HG03342 (cell line): ENCODE data around the gene AAR2.

Experiments used
- ATAC-seq: cut with Tn5 transposase; IDR thresholded peaks from one replicate; pipeline ENCODE4 v1.9.1; 2021; ENCODE audit warnings: mild to moderate bottlenecking, moderate library complexity; ENCODE audit not compliant: unreplicated experiment

Gene AAR2

GRCh38 chr20:36218380-36219064, 17.8 kb upstream of the AAR2 start:
- ATAC-seq: no peak

DNA sequence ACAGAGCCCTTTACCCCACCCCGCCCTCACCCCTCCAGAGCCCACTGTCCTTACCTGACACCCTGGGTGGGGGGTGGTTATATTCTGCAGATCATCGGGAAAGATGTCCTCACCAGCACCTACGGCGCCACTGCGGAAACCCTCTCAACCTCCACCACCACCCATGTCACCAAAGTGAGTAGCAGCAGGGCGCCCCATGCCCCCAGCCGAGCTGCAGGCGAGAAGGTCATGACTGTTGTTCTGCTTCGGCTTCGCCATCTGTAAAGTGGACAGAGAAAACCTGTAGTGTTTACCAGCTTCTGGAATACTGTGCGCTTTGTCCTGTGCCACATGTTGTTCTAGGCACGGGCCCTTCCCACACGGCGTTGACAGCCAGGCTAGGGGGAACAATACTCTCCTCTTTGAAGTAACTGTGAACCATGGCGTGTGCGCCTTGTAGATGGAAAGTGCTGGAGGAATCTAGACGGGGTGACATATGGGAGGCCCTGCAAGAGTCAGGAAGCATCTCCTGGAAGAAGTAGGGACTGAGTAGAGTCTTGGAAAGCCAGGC, 16.5 kb upstream of the AAR2 start:
- ATAC-seq: no peak

DNA sequence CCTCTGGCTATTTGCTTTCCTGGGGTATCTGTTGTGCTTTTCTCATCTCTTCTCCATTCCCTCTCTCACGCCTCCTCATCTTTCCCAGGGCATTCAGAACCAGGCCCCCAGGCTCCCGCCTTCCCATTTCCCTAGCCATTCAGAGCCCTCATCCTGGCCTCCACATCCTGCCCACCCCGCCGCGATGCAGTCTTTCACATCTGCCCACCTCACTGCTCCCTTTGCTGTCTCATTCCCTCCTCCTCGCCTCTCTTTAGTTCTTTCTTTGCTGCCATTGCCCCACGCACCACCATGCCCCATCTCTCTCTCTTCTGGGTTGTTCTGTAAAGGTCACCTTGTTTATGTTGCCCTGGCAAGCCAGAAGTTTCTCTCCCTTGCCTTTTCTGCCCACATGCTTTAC, 10.6 kb upstream of the AAR2 start:
- ATAC-seq: no peak

GRCh38 chr20:36228770-36229169, 7.5 kb upstream of the AAR2 start:
- no peak for ATAC-seq

GRCh38 chr20:36230019-36230418, 6.3 kb upstream of the AAR2 start:
- no peak for ATAC-seq

DNA sequence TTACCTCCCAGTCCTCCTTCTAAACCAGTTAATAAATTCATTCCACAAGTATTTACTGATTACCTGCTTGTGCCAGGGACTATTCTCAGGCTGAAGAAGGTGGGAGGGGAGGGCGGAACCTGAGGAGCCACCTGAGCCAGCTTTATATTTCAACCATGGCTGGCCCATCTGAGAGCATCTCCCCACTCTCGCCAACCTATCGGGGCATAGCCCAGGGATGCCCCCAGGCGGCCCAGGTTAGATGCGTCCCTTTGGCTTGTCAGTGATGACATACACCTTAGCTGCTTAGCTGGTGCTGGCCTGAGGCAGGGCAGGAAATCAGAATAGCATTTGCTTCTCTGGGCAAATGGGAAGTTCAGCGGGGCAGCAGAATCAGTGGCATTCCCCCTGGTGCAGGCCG, 4.9 kb upstream of the AAR2 start:
- ATAC-seq: no peak

- ATAC-seq: no peak
Measured at GRCh38 chr20:36234771-36235320, 1.4 kb upstream of the AAR2 start.

GRCh38 chr20:36236786-36237121, 476 bp downstream of the AAR2 start:
- no peak for ATAC-seq

- no peak for ATAC-seq
Measured at GRCh38 chr20:36237477-36237876, 1.2 kb downstream of the AAR2 start.

DNA sequence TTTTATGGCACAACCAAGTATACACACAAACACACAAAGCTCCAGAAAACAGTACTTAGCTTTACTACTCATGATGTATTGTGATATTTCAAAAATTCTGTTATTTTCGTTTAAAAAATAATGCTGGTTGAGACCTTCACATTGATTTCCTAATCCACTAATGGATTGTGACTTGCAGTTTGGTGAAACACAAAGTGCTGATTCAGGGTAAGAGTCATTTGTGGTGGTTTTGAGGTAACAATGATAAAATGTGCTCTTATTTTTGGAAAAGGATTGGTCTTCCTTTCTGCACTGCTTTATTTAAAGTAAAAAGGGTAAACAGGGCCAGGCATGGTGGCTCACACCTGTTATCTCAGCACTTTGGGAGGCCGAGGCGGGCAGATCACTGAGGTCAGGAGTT, 1.9 kb downstream of the AAR2 start:
- no peak for ATAC-seq

GRCh38 chr20:36238760-36239159, 2.5 kb downstream of the AAR2 start:
- ATAC-seq: no peak

- no peak for ATAC-seq
Measured at GRCh38 chr20:36240076-36240475, 3.8 kb downstream of the AAR2 start.

DNA sequence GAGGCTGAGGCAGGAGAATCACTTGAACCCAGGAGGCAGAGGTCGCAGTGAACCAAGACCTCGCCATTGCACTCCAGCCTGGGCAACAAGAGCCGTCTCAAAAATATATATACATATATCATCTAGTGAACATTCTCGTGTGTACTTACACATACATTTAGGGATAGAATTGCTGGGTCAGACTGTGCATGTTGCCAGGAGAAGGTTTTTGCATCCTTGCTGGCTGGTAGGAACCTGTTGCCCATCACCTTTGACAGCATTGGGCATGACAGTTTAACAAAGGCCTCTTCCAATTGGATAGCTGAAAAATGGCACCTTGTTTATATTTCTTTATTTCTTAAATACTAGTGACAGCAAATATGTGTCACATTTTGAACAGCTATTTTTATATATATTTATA, 5.4 kb downstream of the AAR2 start:
- ATAC-seq: no peak

- ATAC-seq: no peak
Measured at GRCh38 chr20:36243726-36244125, 7.4 kb downstream of the AAR2 start.

GRCh38 chr20:36246401-36246800, 10.1 kb downstream of the AAR2 start:
- no peak for ATAC-seq

GRCh38 chr20:36248836-36249235, 12.6 kb downstream of the AAR2 start:
- no peak for ATAC-seq

- ATAC-seq: no peak
Measured at GRCh38 chr20:36249450-36249849, 13.2 kb downstream of the AAR2 start.

DNA sequence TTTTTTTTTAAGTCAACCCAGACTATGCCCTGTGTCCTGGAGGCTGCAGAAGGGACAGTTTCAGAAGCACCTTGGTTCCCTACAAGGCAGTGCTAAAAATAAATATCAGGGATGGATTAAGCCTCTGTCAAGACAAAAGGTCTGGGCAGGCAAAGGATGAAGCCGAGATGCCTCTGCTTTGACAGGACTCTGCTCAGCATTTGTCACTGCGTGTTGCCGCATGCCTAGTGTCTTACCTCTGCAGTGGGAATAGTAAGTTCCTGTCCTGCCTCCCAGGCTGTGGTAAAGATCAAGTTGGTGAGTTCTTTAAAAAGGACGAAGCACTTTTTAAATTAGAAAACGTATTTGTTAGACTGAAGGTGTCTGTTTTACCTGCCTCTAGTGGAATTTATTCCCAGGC, 15.1 kb downstream of the AAR2 start:
- ATAC-seq: no peak

DNA sequence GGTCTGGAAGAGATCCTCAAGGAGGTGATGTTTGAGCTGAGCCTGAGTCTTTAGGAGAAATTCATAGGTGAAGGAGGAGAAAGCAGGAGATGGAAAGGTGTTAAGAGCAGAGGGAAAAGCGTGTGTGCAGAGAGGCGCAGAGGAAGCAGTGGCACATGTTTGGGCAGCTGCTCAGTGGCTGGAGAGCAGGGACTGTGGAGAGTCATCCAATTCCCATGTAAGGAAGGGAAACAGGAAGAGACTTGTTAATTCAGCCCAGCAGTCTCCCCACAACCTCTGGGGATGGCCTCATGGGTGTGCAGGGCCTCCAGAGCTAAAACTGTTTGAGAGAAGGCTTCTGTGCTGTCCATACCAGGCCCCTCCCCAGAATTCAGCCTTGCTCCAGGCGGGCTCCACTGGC, 16.2 kb downstream of the AAR2 start:
- no peak for ATAC-seq

DNA sequence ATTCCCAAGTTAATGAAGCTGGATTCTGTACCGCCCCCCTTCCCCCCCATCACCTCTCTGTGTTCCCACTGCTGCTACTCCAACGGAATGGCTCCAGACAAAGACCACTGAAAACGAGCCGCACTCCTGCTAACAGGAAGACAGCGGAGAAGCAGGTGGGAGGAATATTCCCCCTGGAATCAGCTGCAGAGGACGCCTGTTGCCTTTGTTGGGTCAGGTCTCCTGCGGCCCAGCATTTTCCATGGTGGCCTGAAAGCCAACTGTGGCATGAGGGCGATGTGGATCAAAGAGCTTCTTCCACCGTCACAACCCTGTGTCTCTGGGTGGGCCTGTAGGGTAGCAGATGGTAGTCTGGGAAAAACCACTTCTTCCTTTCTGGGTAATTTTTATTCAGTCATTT, 16.8 kb downstream of the AAR2 start:
- ATAC-seq: no peak

- ATAC-seq: no peak
Measured at GRCh38 chr20:36254076-36254475, 17.8 kb downstream of the AAR2 start.

- no peak for ATAC-seq
Measured at GRCh38 chr20:36255445-36255844, 19.2 kb downstream of the AAR2 start.
